ENCODE measurements around the gene NISCH.

DNA sequence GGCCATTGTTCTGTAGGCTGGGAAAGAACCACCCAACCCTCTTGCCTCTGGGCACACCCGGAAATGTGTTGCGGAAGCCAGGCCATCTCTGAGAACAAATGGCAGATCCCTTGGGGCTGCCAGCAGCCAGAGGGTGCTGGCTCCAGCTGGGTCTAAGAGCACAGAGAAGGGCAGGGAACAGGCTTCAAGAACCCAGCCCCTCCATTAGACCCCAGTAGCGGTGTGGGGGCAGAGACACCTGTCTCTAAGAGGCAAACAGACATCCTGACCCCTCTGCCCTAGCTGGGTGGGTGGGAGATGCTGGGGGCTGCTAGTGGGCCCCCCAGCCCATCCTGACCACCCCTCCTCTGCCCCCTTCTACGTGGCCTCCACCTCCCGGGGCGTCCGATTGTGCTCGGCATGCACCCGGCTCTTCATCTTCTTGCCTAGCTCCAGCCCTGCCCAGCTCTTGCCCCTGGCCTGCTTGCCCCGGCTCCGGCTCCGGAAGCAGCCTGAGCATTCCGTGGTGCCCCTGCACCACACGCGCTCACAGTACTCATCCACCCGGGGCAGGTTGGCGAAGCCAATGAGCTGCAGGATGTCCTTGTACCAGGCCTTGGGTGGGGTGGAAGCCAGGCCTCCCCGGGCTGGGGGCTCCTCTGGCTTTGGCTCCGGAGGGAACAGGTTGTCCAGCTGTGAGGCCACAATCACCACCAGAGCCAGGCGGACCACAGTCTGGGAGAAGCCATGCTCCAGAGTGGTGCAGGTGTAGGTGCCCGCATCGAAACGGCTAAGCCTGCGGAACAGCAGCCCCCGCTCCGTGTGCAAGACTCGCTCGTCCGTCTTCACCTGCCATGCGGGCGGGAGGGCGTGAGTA, 19.9 kb upstream of the NISCH start:
- TF ChIP-seq EZH2 (IDR thresholded peaks at IDR 0.05; ENCODE audit: low read length, missing control alignments): no peak
- TF ChIP-seq, protein P1, sequence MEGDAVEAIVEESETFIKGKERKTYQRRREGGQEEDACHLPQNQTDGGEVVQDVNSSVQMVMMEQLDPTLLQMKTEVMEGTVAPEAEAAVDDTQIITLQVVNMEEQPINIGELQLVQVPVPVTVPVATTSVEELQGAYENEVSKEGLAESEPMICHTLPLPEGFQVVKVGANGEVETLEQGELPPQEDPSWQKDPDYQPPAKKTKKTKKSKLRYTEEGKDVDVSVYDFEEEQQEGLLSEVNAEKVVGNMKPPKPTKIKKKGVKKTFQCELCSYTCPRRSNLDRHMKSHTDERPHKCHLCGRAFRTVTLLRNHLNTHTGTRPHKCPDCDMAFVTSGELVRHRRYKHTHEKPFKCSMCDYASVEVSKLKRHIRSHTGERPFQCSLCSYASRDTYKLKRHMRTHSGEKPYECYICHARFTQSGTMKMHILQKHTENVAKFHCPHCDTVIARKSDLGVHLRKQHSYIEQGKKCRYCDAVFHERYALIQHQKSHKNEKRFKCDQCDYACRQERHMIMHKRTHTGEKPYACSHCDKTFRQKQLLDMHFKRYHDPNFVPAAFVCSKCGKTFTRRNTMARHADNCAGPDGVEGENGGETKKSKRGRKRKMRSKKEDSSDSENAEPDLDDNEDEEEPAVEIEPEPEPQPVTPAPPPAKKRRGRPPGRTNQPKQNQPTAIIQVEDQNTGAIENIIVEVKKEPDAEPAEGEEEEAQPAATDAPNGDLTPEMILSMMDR (conservative IDR thresholded peaks at IDR 0.05 in 1 of 2, IDR thresholded peaks at IDR 0.05 in 1 of 2; ENCODE audit: low read depth in 1 of 2, low read length in 2 of 2): no peak
